HepG2 (cell line): Measurements from ENCODE around the gene TMEM8B. TPM values are rescaled to one million over a fixed set of nuclear protein-coding genes. Genes with fewer than 3 reads are reported as not detected.

Experiments
- CBX1 ChIP-seq: IDR thresholded peaks from one replicate; pipeline ENCODE4 v1.6.1; 2016; ENCODE audit warnings: antibody characterized with exemption, low read depth
- FOXA1 ChIP-seq, 2 experiments: fragments of 450-650 bp in 1 of 2; sonication (generic) in 1 of 2; formaldehyde crosslinking in 1 of 2; IDR thresholded peaks; 2 replicates each; pipeline versions ENCODE4 v1.4.0 to v1.6.1; 2016 to 2020; ENCODE audit warnings: missing genetic modification reagents in 1 of 2
- HCFC1 ChIP-seq: fragments of 150-350 bp; IDR thresholded peaks from 2 replicates; pipeline ENCODE4 v1.6.1; 2014; ENCODE audit warnings: low read depth, low read length
- HNF4A ChIP-seq: sonication (generic); formaldehyde crosslinking; IDR thresholded peaks from 2 replicates; pipeline ENCODE4 v1.4.0; 2020; ENCODE audit warnings: missing genetic modification reagents
- IRX3 ChIP-seq: sonication (generic); formaldehyde crosslinking; IDR thresholded peaks from 2 replicates; pipeline ENCODE4 v1.8.1; 2023; ENCODE audit warnings: mild to moderate bottlenecking, low read depth, missing genetic modification reagents, borderline replicate concordance
- KLF16 ChIP-seq, 2 experiments: sonication (generic) in 1 of 2; formaldehyde crosslinking in 1 of 2; IDR thresholded peaks; 2 replicates each; pipeline versions ENCODE4 v1.6.1 to v1.8.0; 2016 to 2023; ENCODE audit warnings: missing genetic modification reagents in 2 of 2, missing compliant biosample characterization in 1 of 2
- KLF6 ChIP-seq: IDR thresholded peaks from 2 replicates; pipeline ENCODE4 v1.8.0; 2016; ENCODE audit warnings: missing biosample characterization, missing genetic modification reagents
- MAFF ChIP-seq: IDR thresholded peaks from 2 replicates; pipeline ENCODE4 v1.6.1; 2011; ENCODE audit warnings: low read depth, low read length, improper control_type of control experiment
- PHF21A ChIP-seq: sonication (generic); formaldehyde crosslinking; IDR thresholded peaks from 2 replicates; pipeline ENCODE4 v1.5.0; 2020; ENCODE audit warnings: mild to moderate bottlenecking, missing genetic modification reagents
- PITX1 ChIP-seq: sonication (generic); formaldehyde crosslinking; IDR thresholded peaks from 2 replicates; pipeline ENCODE4 v1.5.1; 2020; ENCODE audit warnings: mild to moderate bottlenecking, missing genetic modification reagents
- POLR2G ChIP-seq: fragments of 200-400 bp; formaldehyde crosslinking; IDR thresholded peaks from 2 replicates; pipeline ENCODE4 v1.6.1; 2018; ENCODE audit warnings: mild to moderate bottlenecking, low read depth, low read length, moderate library complexity
- SALL1 ChIP-seq: sonication (generic); formaldehyde crosslinking; IDR thresholded peaks from 2 replicates; pipeline ENCODE4 v1.8.0; 2022; ENCODE audit warnings: mild to moderate bottlenecking, missing genetic modification reagents
- SAP130 ChIP-seq: IDR thresholded peaks from 2 replicates; pipeline ENCODE4 v1.6.1; 2016; ENCODE audit warnings: low read depth
- SP2 ChIP-seq: sonication (generic); formaldehyde crosslinking; IDR thresholded peaks from 2 replicates; pipeline ENCODE4 v1.5.1; 2020; ENCODE audit warnings: mild to moderate bottlenecking, missing genetic modification reagents
- TCF12 ChIP-seq, 2 experiments: fragments of 450-650 bp in 1 of 2; sonication (generic) in 1 of 2; formaldehyde crosslinking in 1 of 2; IDR thresholded peaks; 2 replicates each; pipeline versions ENCODE4 v1.6.1 to v1.8.0; 2017 to 2022; ENCODE audit warnings: antibody characterized with exemption in 1 of 2, mild to moderate bottlenecking in 1 of 2, missing genetic modification reagents in 1 of 2, moderate library complexity in 1 of 2
- TOPORS ChIP-seq: sonication (generic); formaldehyde crosslinking; IDR thresholded peaks from 2 replicates; pipeline ENCODE4 v1.8.0; 2023; ENCODE audit warnings: mild to moderate bottlenecking, missing genetic modification reagents
- ZBTB7A ChIP-seq: sonication (generic); formaldehyde crosslinking; IDR thresholded peaks from 2 replicates; pipeline ENCODE4 v1.8.0; 2022; ENCODE audit warnings: mild to moderate bottlenecking, missing genetic modification reagents
- ZFP36L2 ChIP-seq: sonication (generic); formaldehyde crosslinking; IDR thresholded peaks from 2 replicates; pipeline ENCODE4 v1.4.0; 2020; ENCODE audit warnings: missing genetic modification reagents
- ZNF558 ChIP-seq: sonication (generic); formaldehyde crosslinking; IDR thresholded peaks from 2 replicates; pipeline ENCODE4 v1.9.0; 2022; ENCODE audit warnings: mild to moderate bottlenecking, missing genetic modification reagents, borderline replicate concordance
- ZNF614 ChIP-seq: IDR thresholded peaks from 2 replicates; pipeline ENCODE4 v1.6.1; 2018; ENCODE audit warnings: missing biosample characterization, missing genetic modification reagents, inconsistent platforms, borderline replicate concordance
- ZNF615 ChIP-seq: sonication (generic); formaldehyde crosslinking; IDR thresholded peaks from 2 replicates; pipeline ENCODE4 v1.5.0; 2020; ENCODE audit warnings: mild to moderate bottlenecking, missing genetic modification reagents, borderline replicate concordance
- ZNF768 ChIP-seq: sonication (generic); formaldehyde crosslinking; IDR thresholded peaks from 2 replicates; pipeline ENCODE4 v1.4.0; 2020; ENCODE audit warnings: missing genetic modification reagents
- ZNF790 ChIP-seq: sonication (generic); formaldehyde crosslinking; IDR thresholded peaks from 2 replicates; pipeline ENCODE4 v1.8.0; 2022; ENCODE audit warnings: missing genetic modification reagents, mild to moderate bottlenecking, borderline replicate concordance
- ZNF839 ChIP-seq: sonication (generic); formaldehyde crosslinking; IDR thresholded peaks from 2 replicates; pipeline ENCODE4 v1.4.0; 2020; ENCODE audit warnings: missing genetic modification reagents, mild to moderate bottlenecking, borderline replicate concordance
- polyA plus RNA-seq, 8 experiments: library from polyadenylated mRNA; depleted of rRNA in 3 of 8; stranded (reverse) in 7 of 8; unstranded in 1 of 8; fragments of >200 nt; fragmentation: Illumina TruSeq in 4 of 8; extraction: Trizol in 4 of 8; gene quantifications; 2 replicates each; pipeline versions ENCODE4 v1.2.1 to v1.2.3, GENCODE V29; 2011 to 2016; ENCODE audit warnings: low read depth in 4 of 8, missing spikeins in 1 of 8, mixed read lengths in 1 of 8; ENCODE audit not compliant: insufficient read depth in 1 of 8
- total RNA-seq, 5 experiments: library from RNA; depleted of rRNA; stranded (reverse); fragments of >200 nt; fragmentation: Illumina TruSeq; extraction: Trizol; gene quantifications; 2 replicates each; pipeline ENCODE4 v1.2.3, GENCODE V29; 2016; ENCODE audit warnings: low read depth in 1 of 5
- TF ChIP-seq, protein P1 (sequence below): sonication (generic); formaldehyde crosslinking; conservative IDR thresholded peaks from 2 replicates; pipeline ENCODE4 v1.5.0; 2020; ENCODE audit warnings: missing genetic modification reagents
- TF ChIP-seq, protein P2 (sequence below): IDR thresholded peaks from 2 replicates; pipeline ENCODE4 v1.6.1; 2016; ENCODE audit warnings: missing compliant biosample characterization, missing genetic modification reagents, borderline replicate concordance
- TF ChIP-seq, protein P3 (sequence below): sonication (generic); formaldehyde crosslinking; IDR thresholded peaks from 2 replicates; pipeline ENCODE4 v1.5.0; 2020; ENCODE audit warnings: mild to moderate bottlenecking, missing genetic modification reagents
- TF ChIP-seq, protein P4 (sequence below): sonication (generic); formaldehyde crosslinking; IDR thresholded peaks from 2 replicates; pipeline ENCODE4 v1.4.0; 2020; ENCODE audit warnings: mild to moderate bottlenecking, missing genetic modification reagents

TMEM8B gene
- total and polyA plus RNA-seq, 2 of the 13 experiments (the other 11 are each of a cell fraction or from before 2014, with no cell fraction given), result 2.1 to 2.7 TPM

DNA sequence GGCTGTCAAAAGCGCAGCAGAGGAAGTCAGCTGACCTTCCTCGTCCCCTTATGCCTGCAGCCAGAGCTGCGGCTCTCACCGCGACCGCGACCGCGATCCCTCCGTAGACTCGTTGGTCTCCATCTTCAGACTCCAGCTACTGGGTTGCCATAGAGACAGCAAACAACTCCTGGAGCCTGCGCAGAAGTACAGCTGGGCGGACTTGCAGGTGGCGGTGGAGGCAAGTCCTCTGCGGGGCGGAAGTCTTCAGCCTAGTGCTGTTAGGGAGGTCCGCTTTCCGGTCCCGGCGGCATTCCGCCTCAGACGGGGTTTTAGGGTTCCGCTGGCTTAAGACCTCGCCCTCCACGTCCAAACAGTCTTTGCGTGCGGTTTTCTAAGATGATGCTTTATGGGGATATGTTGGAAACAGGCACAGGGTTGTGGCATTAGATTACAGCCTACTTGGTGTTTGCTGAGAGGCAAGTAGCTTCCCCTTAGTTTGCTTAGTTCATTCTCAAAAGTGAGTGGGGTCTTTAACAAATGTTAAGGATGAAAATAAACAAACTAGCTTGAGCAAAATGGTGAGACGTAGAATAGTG, 16.9 kb upstream of the TMEM8B start, which contains the start of gene SPAG8 (continued):
- TF ChIP-seq, protein P1, sequence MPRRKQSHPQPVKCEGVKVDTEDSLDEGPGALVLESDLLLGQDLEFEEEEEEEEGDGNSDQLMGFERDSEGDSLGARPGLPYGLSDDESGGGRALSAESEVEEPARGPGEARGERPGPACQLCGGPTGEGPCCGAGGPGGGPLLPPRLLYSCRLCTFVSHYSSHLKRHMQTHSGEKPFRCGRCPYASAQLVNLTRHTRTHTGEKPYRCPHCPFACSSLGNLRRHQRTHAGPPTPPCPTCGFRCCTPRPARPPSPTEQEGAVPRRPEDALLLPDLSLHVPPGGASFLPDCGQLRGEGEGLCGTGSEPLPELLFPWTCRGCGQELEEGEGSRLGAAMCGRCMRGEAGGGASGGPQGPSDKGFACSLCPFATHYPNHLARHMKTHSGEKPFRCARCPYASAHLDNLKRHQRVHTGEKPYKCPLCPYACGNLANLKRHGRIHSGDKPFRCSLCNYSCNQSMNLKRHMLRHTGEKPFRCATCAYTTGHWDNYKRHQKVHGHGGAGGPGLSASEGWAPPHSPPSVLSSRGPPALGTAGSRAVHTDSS (CRISPR knock-in tag), result no peak
- TF ChIP-seq HCFC1, result peak; percentile 69
- no peak for TF ChIP-seq FOXA1 (IDR thresholded peaks at IDR 0.05)
- TF ChIP-seq FOXA1 (CRISPR knock-in tag; IDR thresholded peaks at IDR 0.05), result peak; percentile 81
- no peak for TF ChIP-seq KLF6 (CRISPR knock-in tag)
- no peak for TF ChIP-seq ZNF839 (CRISPR knock-in tag)
- TF ChIP-seq ZNF615 (CRISPR knock-in tag), result no peak
- TF ChIP-seq ZFP36L2 (CRISPR knock-in tag), result 0 out of 2 replicates have a peak, but pooled peaks have one; percentile 17
- peak; percentile 86 for TF ChIP-seq PITX1 (CRISPR knock-in tag)
- peak; percentile 75 for TF ChIP-seq POLR2G
- TF ChIP-seq TCF12 (IDR thresholded peaks at IDR 0.05), result no peak
- no peak for TF ChIP-seq TCF12 (CRISPR knock-in tag; IDR thresholded peaks at IDR 0.05)
- TF ChIP-seq ZNF790 (CRISPR knock-in tag), result no peak
- TF ChIP-seq MAFF, result no peak
- peak; percentile 81 for TF ChIP-seq SALL1 (CRISPR knock-in tag)
- TF ChIP-seq TOPORS (CRISPR knock-in tag), result 0 out of 2 replicates have a peak, but pooled peaks have one; percentile 35
- TF ChIP-seq SAP130 (CRISPR knock-in tag), result peak; percentile 90
- TF ChIP-seq ZNF768 (CRISPR knock-in tag), result peak; percentile 43; the same call in 1 of the 2 replicates
- TF ChIP-seq PHF21A (CRISPR knock-in tag), result peak; percentile 76
- TF ChIP-seq, protein P2, sequence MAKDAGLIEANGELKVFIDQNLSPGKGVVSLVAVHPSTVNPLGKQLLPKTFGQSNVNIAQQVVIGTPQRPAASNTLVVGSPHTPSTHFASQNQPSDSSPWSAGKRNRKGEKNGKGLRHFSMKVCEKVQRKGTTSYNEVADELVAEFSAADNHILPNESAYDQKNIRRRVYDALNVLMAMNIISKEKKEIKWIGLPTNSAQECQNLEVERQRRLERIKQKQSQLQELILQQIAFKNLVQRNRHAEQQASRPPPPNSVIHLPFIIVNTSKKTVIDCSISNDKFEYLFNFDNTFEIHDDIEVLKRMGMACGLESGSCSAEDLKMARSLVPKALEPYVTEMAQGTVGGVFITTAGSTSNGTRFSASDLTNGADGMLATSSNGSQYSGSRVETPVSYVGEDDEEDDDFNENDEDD (CRISPR knock-in tag), result no peak
- TF ChIP-seq, protein P3, sequence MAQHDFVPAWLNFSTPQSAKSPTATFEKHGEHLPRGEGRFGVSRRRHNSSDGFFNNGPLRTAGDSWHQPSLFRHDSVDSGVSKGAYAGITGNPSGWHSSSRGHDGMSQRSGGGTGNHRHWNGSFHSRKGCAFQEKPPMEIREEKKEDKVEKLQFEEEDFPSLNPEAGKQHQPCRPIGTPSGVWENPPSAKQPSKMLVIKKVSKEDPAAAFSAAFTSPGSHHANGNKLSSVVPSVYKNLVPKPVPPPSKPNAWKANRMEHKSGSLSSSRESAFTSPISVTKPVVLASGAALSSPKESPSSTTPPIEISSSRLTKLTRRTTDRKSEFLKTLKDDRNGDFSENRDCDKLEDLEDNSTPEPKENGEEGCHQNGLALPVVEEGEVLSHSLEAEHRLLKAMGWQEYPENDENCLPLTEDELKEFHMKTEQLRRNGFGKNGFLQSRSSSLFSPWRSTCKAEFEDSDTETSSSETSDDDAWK (CRISPR knock-in tag), result no peak
- TF ChIP-seq SP2 (CRISPR knock-in tag), result peak; percentile 42; the same call in 1 of the 2 replicates
- TF ChIP-seq KLF16 (CRISPR knock-in tag; IDR thresholded peaks at IDR 0.05), result peak in 1 of 2 experiments; percentile 83; a peak in 2 of 4 replicates
- peak; percentile 74; the same call in 1 of the 2 replicates for TF ChIP-seq ZNF614 (CRISPR knock-in tag)
- TF ChIP-seq CBX1, result peak; percentile 62
- peak; percentile 71; the same call in 1 of the 2 replicates for TF ChIP-seq ZNF558 (CRISPR knock-in tag)
- TF ChIP-seq, protein P4, sequence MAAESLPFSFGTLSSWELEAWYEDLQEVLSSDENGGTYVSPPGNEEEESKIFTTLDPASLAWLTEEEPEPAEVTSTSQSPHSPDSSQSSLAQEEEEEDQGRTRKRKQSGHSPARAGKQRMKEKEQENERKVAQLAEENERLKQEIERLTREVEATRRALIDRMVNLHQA (CRISPR knock-in tag), result no peak
- TF ChIP-seq ZBTB7A (CRISPR knock-in tag), result no peak
- peak; percentile 36; the same call in 1 of the 2 replicates for TF ChIP-seq IRX3 (CRISPR knock-in tag)
- no peak for TF ChIP-seq HNF4A (CRISPR knock-in tag)
